Measurements from ENCODE around the gene ATP1A1.

ATP1A1 gene

GRCh38 chr1:116372191-116372590 is 853 bp upstream of the ATP1A1 start:
- peak; percentile 53 for DNase-seq (ENCODE audit: low spot score)

- peak; percentile 69 for DNase-seq (ENCODE audit: low spot score)
Observed at GRCh38 chr1:116373431-116374352, 648 bp downstream of the ATP1A1 start.

- DNase-seq (ENCODE audit: low spot score) = peak; percentile 43
Observed at GRCh38 chr1:116374353-116375147, 1.5 kb downstream of the ATP1A1 start.

- peak; percentile 47 for DNase-seq (ENCODE audit: low spot score)
Observed at GRCh38 chr1:116375148-116375886, 2.3 kb downstream of the ATP1A1 start.

GRCh38 chr1:116375887-116376728 is 3.1 kb downstream of the ATP1A1 start:
- peak; percentile 64 for DNase-seq (ENCODE audit: low spot score)

GRCh38 chr1:116376729-116377086 is 3.7 kb downstream of the ATP1A1 start:
- no peak for DNase-seq (ENCODE audit: low spot score)

GRCh38 chr1:116377541-116378529 is 4.8 kb downstream of the ATP1A1 start:
- DNase-seq (ENCODE audit: low spot score) = peak; percentile 96

- no peak for DNase-seq (ENCODE audit: low spot score)
Observed at GRCh38 chr1:116379057-116379630, 6.1 kb downstream of the ATP1A1 start.

GRCh38 chr1:116379674-116380498 is 6.8 kb downstream of the ATP1A1 start:
- DNase-seq (ENCODE audit: low spot score) = no peak

- no peak for DNase-seq (ENCODE audit: low spot score)
Observed at GRCh38 chr1:116380499-116381242, 7.6 kb downstream of the ATP1A1 start.

- DNase-seq (ENCODE audit: low spot score) = no peak
Observed at GRCh38 chr1:116382321-116382720, 9.3 kb downstream of the ATP1A1 start.

- DNase-seq (ENCODE audit: low spot score) = no peak
Observed at GRCh38 chr1:116382857-116383483, 9.9 kb downstream of the ATP1A1 start.

GRCh38 chr1:116386042-116386441 is 13.0 kb downstream of the ATP1A1 start:
- no peak for DNase-seq (ENCODE audit: low spot score)

- no peak for DNase-seq (ENCODE audit: low spot score)
Observed at GRCh38 chr1:116387551-116387950, 14.5 kb downstream of the ATP1A1 start.

GRCh38 chr1:116388122-116388521 is 15.1 kb downstream of the ATP1A1 start:
- DNase-seq (ENCODE audit: low spot score) = no peak

- no peak for DNase-seq (ENCODE audit: low spot score)
Observed at GRCh38 chr1:116389013-116389412, 16.0 kb downstream of the ATP1A1 start.

GRCh38 chr1:116389686-116390085 is 16.6 kb downstream of the ATP1A1 start:
- DNase-seq (ENCODE audit: low spot score) = no peak

- no peak for DNase-seq (ENCODE audit: low spot score)
Observed at GRCh38 chr1:116390195-116390594, 17.2 kb downstream of the ATP1A1 start.

Measured in cerebellar cortex (tissue), 1 donor.